Lower leg skin (tissue), 3 donors: Measurements from ENCODE around the gene CDADC1.
"Not testable (repeated sequence)": the region's sequence is repeated elsewhere in the genome, so short reads cannot be mapped to it uniquely, and the experiment has no call there.

Source experiments
- CTCF ChIP-seq, 3 donors: fragments of 450-650 bp; IDR thresholded peaks; one replicate each; pipeline ENCODE4 v1.5.1; 2016; ENCODE audit warnings: antibody characterized with exemption in 3 of 3, mild to moderate bottlenecking in 3 of 3, moderate library complexity in 2 of 3
- POLR2A ChIP-seq, 2 donors: fragments of 450-650 bp; IDR thresholded peaks; one replicate each; pipeline ENCODE4 v1.6.1; 2016 to 2017; ENCODE audit warnings: antibody characterized with exemption in 2 of 2, mild to moderate bottlenecking in 1 of 2, moderate library complexity in 1 of 2

- TF ChIP-seq CTCF, POLR2A (IDR thresholded peaks at IDR 0.05): not testable (repeated sequence)
Measured at GRCh38 chr13:49294723-49295122, 47.0 kb downstream of the CDADC1 start.
